ENCODE data around the gene AEBP1.

GRCh38 chr7:44066494-44067063, 37.6 kb upstream of the AEBP1 start:
- TF ChIP-seq, protein P1, sequence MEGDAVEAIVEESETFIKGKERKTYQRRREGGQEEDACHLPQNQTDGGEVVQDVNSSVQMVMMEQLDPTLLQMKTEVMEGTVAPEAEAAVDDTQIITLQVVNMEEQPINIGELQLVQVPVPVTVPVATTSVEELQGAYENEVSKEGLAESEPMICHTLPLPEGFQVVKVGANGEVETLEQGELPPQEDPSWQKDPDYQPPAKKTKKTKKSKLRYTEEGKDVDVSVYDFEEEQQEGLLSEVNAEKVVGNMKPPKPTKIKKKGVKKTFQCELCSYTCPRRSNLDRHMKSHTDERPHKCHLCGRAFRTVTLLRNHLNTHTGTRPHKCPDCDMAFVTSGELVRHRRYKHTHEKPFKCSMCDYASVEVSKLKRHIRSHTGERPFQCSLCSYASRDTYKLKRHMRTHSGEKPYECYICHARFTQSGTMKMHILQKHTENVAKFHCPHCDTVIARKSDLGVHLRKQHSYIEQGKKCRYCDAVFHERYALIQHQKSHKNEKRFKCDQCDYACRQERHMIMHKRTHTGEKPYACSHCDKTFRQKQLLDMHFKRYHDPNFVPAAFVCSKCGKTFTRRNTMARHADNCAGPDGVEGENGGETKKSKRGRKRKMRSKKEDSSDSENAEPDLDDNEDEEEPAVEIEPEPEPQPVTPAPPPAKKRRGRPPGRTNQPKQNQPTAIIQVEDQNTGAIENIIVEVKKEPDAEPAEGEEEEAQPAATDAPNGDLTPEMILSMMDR (IDR thresholded peaks at IDR 0.05) = no peak
- TF ChIP-seq POLR2A (IDR thresholded peaks at IDR 0.05) (no peak), EP300 (IDR thresholded peaks at IDR 0.05) (no peak)
